Urinary bladder (tissue), 4 donors: Measurements from ENCODE around the gene AGPAT1. TPM values are rescaled to one million over a fixed set of nuclear protein-coding genes. Genes with fewer than 3 reads are reported as not detected.
"Not testable (repeated sequence)": the region's sequence is repeated elsewhere in the genome, so short reads cannot be mapped to it uniquely, and the experiment has no call there.

Source experiments
- DNase-seq: peaks from one replicate; pipeline ENCODE4 v3.0.0-alpha.2; 2015; ENCODE audit errors: extremely low spot score
- H3K27ac ChIP-seq: one replicate; pipeline ENCODE4 v1.5.1; 2013; ENCODE audit warnings: low read depth, mild to moderate bottlenecking, moderate library complexity
- H3K36me3 ChIP-seq: one replicate; pipeline ENCODE4 v1.6.1; 2013; ENCODE audit warnings: mild to moderate bottlenecking, moderate library complexity; ENCODE audit not compliant: insufficient read depth
- H3K4me1 ChIP-seq: one replicate; pipeline ENCODE4 v1.6.1; 2013; ENCODE audit warnings: mild to moderate bottlenecking, moderate library complexity; ENCODE audit not compliant: insufficient read depth
- H3K4me3 ChIP-seq: one replicate; pipeline ENCODE4 v1.5.1; 2013; ENCODE audit warnings: low read depth, low read length
- WGBS: extraction: QIAGEN DNeasy Blood & Tissue Kit; methylation state at CpG from one replicate; pipeline ENCODE4 v1.1.7; 2013; 5-methylcytosine and 5-hydroxymethylcytosine counted together
- polyA plus RNA-seq: library from polyadenylated mRNA; stranded (reverse); fragments of 200-250 nt; gene quantifications from one replicate; pipeline ENCODE4 v1.2.3, GENCODE V29; 2013
- total RNA-seq: library from RNA; depleted of rRNA; stranded (reverse); fragments of >200 nt; gene quantifications from one replicate; pipeline ENCODE4 v1.2.3, GENCODE V29; 2014
- donor health status: healthy with polysubstance abuse.
- donor health status: healthy.

The AGPAT1 gene
- total and polyA plus RNA-seq, 2 donors, result 13.8 to 93.7 TPM

- H3K4me1 ChIP-seq, DNase-seq, H3K36me3 ChIP-seq, H3K27ac ChIP-seq, H3K4me3 ChIP-seq: not testable (repeated sequence)
- 85% methylated on average over 4 of the region's 4 CpGs for WGBS
These were observed 35.5 kb upstream of the AGPAT1 start for GRCh38 chr6:32211432-32211831.

GRCh38 chr6:32210191-32210601, 34.3 kb upstream of the AGPAT1 start:
- 85% methylated on average over 5 of the region's 5 CpGs for WGBS
- no peaks in the 10 kb centered on the region for H3K4me1 ChIP-seq
- no peak overlapping the region for H3K27ac ChIP-seq
- H3K36me3 ChIP-seq, result no peaks in the 10 kb centered on the region
- H3K4me3 ChIP-seq, result no peak overlapping the region
- DNase-seq, result no peak

GRCh38 chr6:32208996-32209395, 33.1 kb upstream of the AGPAT1 start:
- Histone ChIP-seq H3K4me1 (no peaks in the 10 kb centered on the region), H3K36me3 (no peaks in the 10 kb centered on the region), H3K27ac (no peak overlapping the region), H3K4me3 (no peak overlapping the region)
- no peak for DNase-seq
- 83% methylated on average over 1 of the region's 1 CpG for WGBS

GRCh38 chr6:32204268-32204715, 28.4 kb upstream of the AGPAT1 start:
- 87% methylated on average over 3 of the region's 3 CpGs for WGBS
- Histone ChIP-seq H3K36me3 (no peaks in the 10 kb centered on the region), H3K4me1 (no peaks in the 10 kb centered on the region), H3K4me3 (no peak overlapping the region), H3K27ac (no peak overlapping the region)
- no peak for DNase-seq

- H3K4me3 ChIP-seq, result no peak overlapping the region
- H3K36me3 ChIP-seq, result no peaks in the 10 kb centered on the region
- 78% methylated on average over 9 of the region's 9 CpGs for WGBS
- no peak for DNase-seq
- no peak overlapping the region for H3K27ac ChIP-seq
- H3K4me1 ChIP-seq, result no peaks in the 10 kb centered on the region
These were observed 27.8 kb upstream of the AGPAT1 start for GRCh38 chr6:32203426-32204267.

GRCh38 chr6:32202186-32202585, 26.3 kb upstream of the AGPAT1 start:
- Histone ChIP-seq H3K4me1 (no peaks in the 10 kb centered on the region), H3K4me3 (no peak overlapping the region), H3K27ac (no peak overlapping the region), H3K36me3 (no peaks in the 10 kb centered on the region)
- DNase-seq, result no peak
- 83% methylated on average over 9 of the region's 9 CpGs for WGBS

GRCh38 chr6:32200711-32201475, 25.0 kb upstream of the AGPAT1 start:
- H3K36me3 ChIP-seq, result no peaks in the 10 kb centered on the region
- DNase-seq, result no peak
- no peak overlapping the region for H3K4me3 ChIP-seq
- H3K4me1 ChIP-seq, result no peaks in the 10 kb centered on the region
- 89% methylated on average over 13 of the region's 13 CpGs for WGBS
- no peak overlapping the region for H3K27ac ChIP-seq

GRCh38 chr6:32198866-32199265, 23.0 kb upstream of the AGPAT1 start:
- H3K36me3 ChIP-seq, result no peaks in the 10 kb centered on the region
- 84% methylated on average over 17 of the region's 17 CpGs for WGBS
- H3K27ac ChIP-seq, result no peak overlapping the region
- no peak overlapping the region for H3K4me3 ChIP-seq
- DNase-seq, result no peak
- no peaks in the 10 kb centered on the region for H3K4me1 ChIP-seq

- Histone ChIP-seq H3K27ac (no peak overlapping the region), H3K4me1 (no peaks in the 10 kb centered on the region), H3K36me3 (no peaks in the 10 kb centered on the region), H3K4me3 (no peak overlapping the region)
- WGBS, result 75% methylated on average over 3 of the region's 3 CpGs
- DNase-seq, result no peak
These were observed 22.4 kb upstream of the AGPAT1 start for GRCh38 chr6:32198345-32198696.

GRCh38 chr6:32196682-32197616, 21.1 kb upstream of the AGPAT1 start:
- DNase-seq, result no peak
- no peaks in the 10 kb centered on the region for H3K36me3 ChIP-seq
- no peaks in the 10 kb centered on the region for H3K4me1 ChIP-seq
- H3K4me3 ChIP-seq, result peak overlapping the region; percentile 41
- H3K27ac ChIP-seq, result peak overlapping the region; percentile 97
- 20% methylated on average over 28 of the region's 28 CpGs for WGBS

- Histone ChIP-seq H3K27ac (peak overlapping the region; percentile 97), H3K4me3 (peak overlapping the region; percentile 41), H3K36me3 (no peaks in the 10 kb centered on the region), H3K4me1 (no peaks in the 10 kb centered on the region)
- DNase-seq, result peak; percentile 87
- WGBS, result under 1% methylated on average over 58 of the region's 58 CpGs
These were observed 20.2 kb upstream of the AGPAT1 start for GRCh38 chr6:32195902-32196681.

- peak; percentile 99 for DNase-seq
- under 1% methylated on average over 25 of the region's 25 CpGs for WGBS
- Histone ChIP-seq H3K4me3 (peak overlapping the region; percentile 41), H3K36me3 (no peaks in the 10 kb centered on the region), H3K27ac (no peak overlapping the region), H3K4me1 (no peaks in the 10 kb centered on the region)
These were observed 19.7 kb upstream of the AGPAT1 start for GRCh38 chr6:32195652-32195901.
